ENCODE data around the gene MBNL1.

DNA sequence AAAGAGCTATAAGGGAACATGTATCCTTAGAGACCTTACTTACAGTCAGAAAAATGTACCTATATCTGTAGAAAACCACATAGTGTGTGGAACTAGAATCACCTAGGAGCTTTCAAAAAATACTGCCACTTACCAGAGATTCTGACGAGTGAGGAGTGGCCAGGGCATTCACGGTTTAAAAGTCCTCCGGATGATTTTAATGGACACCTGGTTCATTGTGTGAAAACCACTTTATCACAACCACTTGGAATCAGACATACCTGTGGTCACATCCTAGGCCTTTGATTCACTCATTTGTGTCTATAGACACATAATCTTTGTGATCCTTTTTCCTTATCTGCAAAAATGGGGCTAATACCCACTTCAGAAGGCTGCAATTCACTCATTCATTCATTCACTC, 159.8 kb downstream of the MBNL1 start:
- TF ChIP-seq, protein P1, sequence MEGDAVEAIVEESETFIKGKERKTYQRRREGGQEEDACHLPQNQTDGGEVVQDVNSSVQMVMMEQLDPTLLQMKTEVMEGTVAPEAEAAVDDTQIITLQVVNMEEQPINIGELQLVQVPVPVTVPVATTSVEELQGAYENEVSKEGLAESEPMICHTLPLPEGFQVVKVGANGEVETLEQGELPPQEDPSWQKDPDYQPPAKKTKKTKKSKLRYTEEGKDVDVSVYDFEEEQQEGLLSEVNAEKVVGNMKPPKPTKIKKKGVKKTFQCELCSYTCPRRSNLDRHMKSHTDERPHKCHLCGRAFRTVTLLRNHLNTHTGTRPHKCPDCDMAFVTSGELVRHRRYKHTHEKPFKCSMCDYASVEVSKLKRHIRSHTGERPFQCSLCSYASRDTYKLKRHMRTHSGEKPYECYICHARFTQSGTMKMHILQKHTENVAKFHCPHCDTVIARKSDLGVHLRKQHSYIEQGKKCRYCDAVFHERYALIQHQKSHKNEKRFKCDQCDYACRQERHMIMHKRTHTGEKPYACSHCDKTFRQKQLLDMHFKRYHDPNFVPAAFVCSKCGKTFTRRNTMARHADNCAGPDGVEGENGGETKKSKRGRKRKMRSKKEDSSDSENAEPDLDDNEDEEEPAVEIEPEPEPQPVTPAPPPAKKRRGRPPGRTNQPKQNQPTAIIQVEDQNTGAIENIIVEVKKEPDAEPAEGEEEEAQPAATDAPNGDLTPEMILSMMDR (IDR thresholded peaks at IDR 0.05): no peak
- TF ChIP-seq POLR2A (IDR thresholded peaks at IDR 0.05): no peak
- TF ChIP-seq EP300 (IDR thresholded peaks at IDR 0.05): no peak

All from tibial nerve (tissue), 4 donors.